A549 (cell line): ENCODE results near the gene PRKD1. TPM values are rescaled to one million over a fixed set of nuclear protein-coding genes. Genes with fewer than 3 reads are reported as not detected.
A peak's percentile ranks its signal among the peaks of the same experiment; 100 is the strongest.

Source experiments
- ATAC-seq, 2 experiments: fragments of 200-7000 bp in 1 of 2; fragments of >200 bp in 1 of 2; cut with Nextera tagmentation in 1 of 2; cut with Tn5 transposase in 1 of 2; 3 replicates each; pipeline versions ENCODE4 v1.8.0 to v1.9.1; 2018 to 2020; ENCODE audit warnings: mild to moderate bottlenecking in 1 of 2, moderate library complexity in 1 of 2
- CTCF ChIA-PET: fragments of 300-600 bp; sonication (Branson Sonifier 250); formaldehyde crosslinking; extraction: SDS; loops from one replicate; lab custom pipeline; 2021; ENCODE audit warnings: antibody characterized with exemption, inconsistent platforms; lab: Yijun Ruan, JAX
- POLR2A ChIA-PET: fragments of 350-600 bp; formaldehyde crosslinking; extraction: SDS; loops from one replicate; lab custom pipeline; 2021; ENCODE audit warnings: antibody characterized with exemption, inconsistent platforms; lab: Yijun Ruan, JAX
- DNase-seq, 2 experiments: peaks; one replicate each; pipeline versions ENCODE4 v3.0.0 to v3.0.0-alpha.2; 2011 to 2016; ENCODE audit warnings: low read depth in 1 of 2, low spot score in 1 of 2
- FAIRE-seq: peaks from 2 replicates; lab custom pipeline; 2011; peaks lifted over from hg19 to GRCh38; lab: Jason Lieb, UNC
- H3K27ac ChIP-seq, 2 experiments: fragments of >200 bp; sonication (Bioruptor Twin); formaldehyde crosslinking; 3 replicates each; pipeline ENCODE4 v1.5.1; 2016 to 2017
- H3K4me1 ChIP-seq: fragments of >200 bp; sonication (Bioruptor Twin); formaldehyde crosslinking; 3 replicates; pipeline ENCODE4 v1.6.1; 2016
- H3K4me2 ChIP-seq: fragments of >200 bp; sonication (Bioruptor Twin); formaldehyde crosslinking; 3 replicates; pipeline ENCODE4 v1.6.1; 2016
- H3K4me3 ChIP-seq: fragments of >200 bp; sonication (Bioruptor Twin); formaldehyde crosslinking; 3 replicates; pipeline ENCODE4 v1.5.1; 2016
- H3K9me3 ChIP-seq: fragments of >200 bp; sonication (Bioruptor Twin); formaldehyde crosslinking; 3 replicates; pipeline ENCODE4 v1.6.1; 2016
- CBX8 ChIP-seq: fragments of 200-600 bp; sonication (generic); IDR thresholded peaks from 2 replicates; pipeline ENCODE4 v1.6.1; 2016
- EHMT2 ChIP-seq: fragments of 200-600 bp; sonication (generic); IDR thresholded peaks from 2 replicates; pipeline ENCODE4 v1.6.1; 2016; ENCODE audit warnings: antibody characterized with exemption, low read depth, mild to moderate bottlenecking, moderate library complexity
- ELK1 ChIP-seq: fragments of 150-350 bp; IDR thresholded peaks from 2 replicates; pipeline ENCODE4 v1.6.1; 2014; ENCODE audit warnings: low read depth, mild to moderate bottlenecking, low read length
- EP300 ChIP-seq, 2 experiments: fragments of >200 bp; sonication (Bioruptor Twin); formaldehyde crosslinking; IDR thresholded peaks; 2 replicates in 1 of 2; 3 replicates in 1 of 2; pipeline ENCODE4 v1.6.1; 2016 to 2017
- FOSL2 ChIP-seq, 2 experiments: fragments of 450-650 bp in 1 of 2; fragments of >200 bp in 1 of 2; sonication (Bioruptor Twin) in 1 of 2; formaldehyde crosslinking; IDR thresholded peaks; 2 replicates each; pipeline versions ENCODE4 v1.5.0 to v1.6.1; 2016 to 2020; ENCODE audit warnings: mild to moderate bottlenecking in 1 of 2, moderate library complexity in 1 of 2
- HOXA7 ChIP-seq: fragments of 250-450 bp; sonication (Bioruptor Pico); IDR thresholded peaks from 2 replicates; pipeline ENCODE4 v1.5.0; 2020; ENCODE audit warnings: mild to moderate bottlenecking, moderate library complexity
- JUN ChIP-seq, 2 experiments: fragments of >200 bp; sonication (Bioruptor Twin); formaldehyde crosslinking; IDR thresholded peaks; 2 replicates in 1 of 2; 3 replicates in 1 of 2; pipeline ENCODE4 v1.6.1; 2016 to 2017
- MYC ChIP-seq: IDR thresholded peaks from 2 replicates; pipeline ENCODE4 v1.6.1; 2012; ENCODE audit warnings: mild to moderate bottlenecking, inconsistent platforms, low read length, improper control_type of control experiment, borderline replicate concordance
- RAD21 ChIP-seq, 2 experiments: fragments of >200 bp in 1 of 2; sonication (Bioruptor Twin) in 1 of 2; formaldehyde crosslinking in 1 of 2; IDR thresholded peaks in 1 of 2; conservative IDR thresholded peaks in 1 of 2; 2 replicates in 1 of 2; 3 replicates in 1 of 2; pipeline ENCODE4 v1.6.1; 2012 to 2018; ENCODE audit warnings: inconsistent platforms in 1 of 2
- RCOR1 ChIP-seq: fragments of 150-350 bp; IDR thresholded peaks from 2 replicates; pipeline ENCODE4 v1.6.1; 2014; ENCODE audit warnings: antibody characterized with exemption, low read length, low read depth
- RNF2 ChIP-seq: fragments of 200-600 bp; sonication (generic); IDR thresholded peaks from 2 replicates; pipeline ENCODE4 v1.6.1; 2016; ENCODE audit warnings: low read depth, mild to moderate bottlenecking, antibody characterized with exemption, moderate library complexity, borderline replicate concordance
- TFCP2L1 ChIP-seq: fragments of 250-450 bp; sonication (Bioruptor Pico); IDR thresholded peaks from 2 replicates; pipeline ENCODE4 v1.5.0; 2021; ENCODE audit warnings: mild to moderate bottlenecking
- USF2 ChIP-seq: fragments of 450-650 bp; IDR thresholded peaks from 2 replicates; pipeline ENCODE4 v1.6.1; 2014; ENCODE audit warnings: antibody characterized with exemption
- ZC3H11A ChIP-seq: fragments of 450-650 bp; IDR thresholded peaks from 2 replicates; pipeline ENCODE4 v1.6.1; 2014; ENCODE audit warnings: antibody characterized with exemption, mild to moderate bottlenecking
- ZFP36 ChIP-seq: fragments of 450-650 bp; IDR thresholded peaks from 2 replicates; pipeline ENCODE4 v1.6.1; 2014; ENCODE audit warnings: borderline replicate concordance; ENCODE audit not compliant: partially characterized antibody
- WGBS: methylation state at CpG from one replicate; pipeline ENCODE4 v1.1.6; 2017; ENCODE audit errors: missing lambda C conversion rate; 5-methylcytosine and 5-hydroxymethylcytosine counted together
- polyA plus RNA-seq, 4 experiments: library from polyadenylated mRNA; depleted of rRNA in 3 of 4; stranded (reverse); fragments of >200 nt; fragmentation: RNase III in 1 of 4; extraction: RNeasy Plus Mini Kit Qiagen cat#74134 plus additional on column Dnase treatment in 1 of 4; gene quantifications; 2 replicates in 3 of 4; 3 replicates in 1 of 4; pipeline ENCODE4 v1.2.3, GENCODE V29; 2011 to 2017
- TF ChIP-seq, protein P1 (sequence below): fragments of 250-450 bp; sonication (Bioruptor Pico); IDR thresholded peaks from 2 replicates; pipeline ENCODE4 v1.5.0; 2020; ENCODE audit warnings: low read depth, mild to moderate bottlenecking, moderate library complexity
- TF ChIP-seq, protein P2 (sequence below): fragments of 250-450 bp; sonication (Bioruptor Pico); IDR thresholded peaks from 2 replicates; pipeline ENCODE4 v1.5.0; 2021; ENCODE audit warnings: mild to moderate bottlenecking, moderate library complexity, borderline replicate concordance
- TF ChIP-seq, protein P3 (sequence below): IDR thresholded peaks from 2 replicates; pipeline ENCODE4 v1.6.1; 2012; ENCODE audit warnings: low read depth, borderline replicate concordance

Gene PRKD1
- polyA plus RNA-seq, 2 of the 4 experiments (the other 2 are of a cell fraction) = 3.0 to 7.8 TPM

- Histone ChIP-seq H3K4me1 (peaks cover 4% of the 10 kb centered on the region; the same call in 1 of the 3 replicates), H3K9me3 (peaks cover 5% of the 10 kb centered on the region; the same call in 1 of the 3 replicates), H3K4me2 (no peak overlapping the region)
- no peak for DNase-seq
- no peak for ATAC-seq
- FAIRE-seq = no peak
- WGBS = 53% methylated on average over 3 of the region's 3 CpGs
- TF ChIP-seq EP300 (IDR thresholded peaks at IDR 0.05) (no peak), ZFP36 (no peak), JUN (IDR thresholded peaks at IDR 0.05) (no peak), MYC (no peak), TFCP2L1 (CRISPR knock-in tag) (no peak), RAD21 (conservative IDR thresholded peaks at IDR 0.05 in 1 of 2, IDR thresholded peaks at IDR 0.05 in 1 of 2) (no peak), RNF2 (no peak), RCOR1 (no peak), CBX8 (no peak), ZC3H11A (no peak), EHMT2 (no peak)
- TF ChIP-seq, protein P1, sequence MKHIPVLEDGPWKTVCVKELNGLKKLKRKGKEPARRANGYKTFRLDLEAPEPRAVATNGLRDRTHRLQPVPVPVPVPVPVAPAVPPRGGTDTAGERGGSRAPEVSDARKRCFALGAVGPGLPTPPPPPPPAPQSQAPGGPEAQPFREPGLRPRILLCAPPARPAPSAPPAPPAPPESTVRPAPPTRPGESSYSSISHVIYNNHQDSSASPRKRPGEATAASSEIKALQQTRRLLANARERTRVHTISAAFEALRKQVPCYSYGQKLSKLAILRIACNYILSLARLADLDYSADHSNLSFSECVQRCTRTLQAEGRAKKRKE = no peak
- TF ChIP-seq, protein P2, sequence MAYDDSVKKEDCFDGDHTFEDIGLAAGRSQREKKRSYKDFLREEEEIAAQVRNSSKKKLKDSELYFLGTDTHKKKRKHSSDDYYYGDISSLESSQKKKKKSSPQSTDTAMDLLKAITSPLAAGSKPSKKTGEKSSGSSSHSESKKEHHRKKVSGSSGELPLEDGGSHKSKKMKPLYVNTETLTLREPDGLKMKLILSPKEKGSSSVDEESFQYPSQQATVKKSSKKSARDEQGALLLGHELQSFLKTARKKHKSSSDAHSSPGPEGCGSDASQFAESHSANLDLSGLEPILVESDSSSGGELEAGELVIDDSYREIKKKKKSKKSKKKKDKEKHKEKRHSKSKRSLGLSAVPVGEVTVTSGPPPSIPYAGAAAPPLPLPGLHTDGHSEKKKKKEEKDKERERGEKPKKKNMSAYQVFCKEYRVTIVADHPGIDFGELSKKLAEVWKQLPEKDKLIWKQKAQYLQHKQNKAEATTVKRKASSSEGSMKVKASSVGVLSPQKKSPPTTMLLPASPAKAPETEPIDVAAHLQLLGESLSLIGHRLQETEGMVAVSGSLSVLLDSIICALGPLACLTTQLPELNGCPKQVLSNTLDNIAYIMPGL (CRISPR knock-in tag) = no peak
- TF ChIP-seq, protein P3, sequence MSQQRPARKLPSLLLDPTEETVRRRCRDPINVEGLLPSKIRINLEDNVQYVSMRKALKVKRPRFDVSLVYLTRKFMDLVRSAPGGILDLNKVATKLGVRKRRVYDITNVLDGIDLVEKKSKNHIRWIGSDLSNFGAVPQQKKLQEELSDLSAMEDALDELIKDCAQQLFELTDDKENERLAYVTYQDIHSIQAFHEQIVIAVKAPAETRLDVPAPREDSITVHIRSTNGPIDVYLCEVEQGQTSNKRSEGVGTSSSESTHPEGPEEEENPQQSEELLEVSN = no peak
- TF ChIP-seq, all 56 proteins: peak for 0
- H3K4me3 ChIP-seq = no peak overlapping the region
- ChIA-PET POLR2A (no interaction called here), CTCF (interaction anchor here (0.7 kb wide), 1 partner anchor 12 kb away, joined by 4 read pairs; the partner anchor contains the start of gene PRKD1)
- H3K27ac ChIP-seq = no peak overlapping the region
These were observed 12.8 kb upstream of the PRKD1 start for GRCh38 chr14:29940482-29940881.

DNA sequence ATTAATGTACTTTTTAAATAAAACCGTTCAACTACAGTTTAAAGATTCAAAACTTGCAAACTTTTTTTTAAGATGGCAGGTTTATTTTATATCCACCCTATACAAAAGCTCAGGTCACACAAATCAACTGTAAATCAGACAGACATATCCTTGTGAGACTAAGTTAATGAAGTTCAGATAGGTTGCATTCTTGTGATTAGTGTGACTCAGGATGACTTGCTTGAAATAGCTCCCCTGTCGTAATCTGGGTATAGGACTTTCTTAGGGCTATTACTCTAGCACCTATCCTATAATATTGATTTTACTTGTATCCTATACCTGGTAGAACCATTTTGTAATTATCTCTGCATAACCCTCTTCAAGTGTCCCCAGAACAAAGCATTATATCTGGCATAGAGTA, 9.5 kb upstream of the PRKD1 start:
- TF ChIP-seq FOSL2 (IDR thresholded peaks at IDR 0.05) = no peak
- 0 out of 2 replicates have a peak, but pooled peaks have one; percentile 12 for TF ChIP-seq FOSL2 (CRISPR knock-in tag; IDR thresholded peaks at IDR 0.05)
- TF ChIP-seq MYC = no peak
- TF ChIP-seq USF2 = no peak
- TF ChIP-seq ELK1 = no peak
- TF ChIP-seq HOXA7 (CRISPR knock-in tag) = no peak
- TF ChIP-seq, protein P1 = no peak
- peak in 1 of 2 experiments; percentile 50; a peak in 2 of 6 replicates for ATAC-seq
- H3K27ac ChIP-seq = no peak overlapping the region
- no peak overlapping the region for H3K4me2 ChIP-seq
- H3K4me3 ChIP-seq = no peak overlapping the region
- H3K4me1 ChIP-seq = peaks cover 4% of the 10 kb centered on the region; the same call in 1 of the 3 replicates
- H3K9me3 ChIP-seq = no peaks in the 10 kb centered on the region
- DNase-seq = peak in 1 of 2 experiments; percentile 48
- ChIA-PET POLR2A (interaction anchor here (1.2 kb wide), 1 partner anchor 9 kb away, joined by 3 read pairs; the partner anchor contains the start of gene PRKD1), CTCF (interaction anchor here (1.4 kb wide), 1 partner anchor 9 kb away, joined by 3 read pairs; no protein-coding TSS in a partner anchor)
- no peak for FAIRE-seq
- WGBS = 53% methylated on average over 2 of the region's 2 CpGs
